Measurements from ENCODE around the gene TYK2.

The TYK2 gene

GRCh38 chr19:10380313-10381102 is at the start of gene TYK2:
Gene TYK2, minus strand, starts transcription at chr19:10380572. Its CDS starts 2,166 bp downstream, at chr19:10378406.
- H4K20me1 ChIP-seq (ENCODE audit: insufficient read depth, low read length): no peaks in the 10 kb centered on the region
- peak within 1 kb of the TSS; percentile 79 for H3K27ac ChIP-seq (ENCODE audit: low read length)
- H3K79me2 ChIP-seq (ENCODE audit: low read length): peaks cover 20% of the 10 kb centered on the region
- peaks cover 10% of the 10 kb centered on the region for H3K36me3 ChIP-seq (replicated peaks; ENCODE audit: low read depth, low read length)
- TF ChIP-seq EZH2phosphoT487 (IDR thresholded peaks at IDR 0.05; ENCODE audit: low read depth) (no peak), CTCF (IDR thresholded peaks at IDR 0.05; ENCODE audit: low read depth, low read length) (no peak)
- peak within 1 kb of the TSS; percentile 96 for H3K9ac ChIP-seq (ENCODE audit: low read length)
- H3K4me3 ChIP-seq (ENCODE audit: low read length): peak within 1 kb of the TSS; percentile 86
- H3K4me1 ChIP-seq (ENCODE audit: low read length): peaks cover 10% of the 10 kb centered on the region
- peak within 1 kb of the TSS; percentile 49; the same call in 1 of the 2 replicates for H2AFZ ChIP-seq (ENCODE audit: low read depth, low read length)
- H3K9me3 ChIP-seq (ENCODE audit: insufficient read depth, low read length): no peaks in the 10 kb centered on the region
- H3K4me2 ChIP-seq (ENCODE audit: low read length): peak within 1 kb of the TSS; percentile 99
- no peaks in the 10 kb centered on the region for H3K27me3 ChIP-seq (ENCODE audit: low read depth, low read length)

- Histone ChIP-seq H3K4me1 (ENCODE audit: low read length) (peaks cover 43% of the 10 kb centered on the region), H3K27ac (ENCODE audit: low read length) (no peak overlapping the region), H3K4me2 (ENCODE audit: low read length) (no peak overlapping the region)
Measured at GRCh38 chr19:10428996-10429381, 48.6 kb upstream of the TYK2 start.

GRCh38 chr19:10427169-10427568 is 46.8 kb upstream of the TYK2 start:
- no peak overlapping the region for H3K4me3 ChIP-seq (ENCODE audit: low read length)
- peaks cover 51% of the 10 kb centered on the region for H3K4me1 ChIP-seq (ENCODE audit: low read length)
- no peak overlapping the region for H3K9ac ChIP-seq (ENCODE audit: low read length)
- no peaks in the 10 kb centered on the region for H4K20me1 ChIP-seq (ENCODE audit: insufficient read depth, low read length)
- H3K79me2 ChIP-seq (ENCODE audit: low read length): no peaks in the 10 kb centered on the region
- no peak overlapping the region for H3K4me2 ChIP-seq (ENCODE audit: low read length)
- H3K36me3 ChIP-seq (replicated peaks; ENCODE audit: low read depth, low read length): peaks cover 3% of the 10 kb centered on the region
- H3K9me3 ChIP-seq (ENCODE audit: insufficient read depth, low read length): no peaks in the 10 kb centered on the region
- TF ChIP-seq CTCF (IDR thresholded peaks at IDR 0.05; ENCODE audit: low read depth, low read length) (no peak), EZH2phosphoT487 (IDR thresholded peaks at IDR 0.05; ENCODE audit: low read depth) (no peak)
- H3K27ac ChIP-seq (ENCODE audit: low read length): no peak overlapping the region
- H3K27me3 ChIP-seq (ENCODE audit: low read depth, low read length): peaks cover 54% of the 10 kb centered on the region
- H2AFZ ChIP-seq (ENCODE audit: low read depth, low read length): no peak overlapping the region

More at GRCh38 chr19:10428996-10429381, 48.6 kb upstream of the TYK2 start:
- no peak overlapping the region for H3K4me3 ChIP-seq (ENCODE audit: low read length)
- TF ChIP-seq CTCF (IDR thresholded peaks at IDR 0.05; ENCODE audit: low read depth, low read length) (no peak), EZH2phosphoT487 (IDR thresholded peaks at IDR 0.05; ENCODE audit: low read depth) (no peak)
- H3K36me3 ChIP-seq (replicated peaks; ENCODE audit: low read depth, low read length): peaks cover 3% of the 10 kb centered on the region
- H3K27me3 ChIP-seq (ENCODE audit: low read depth, low read length): peaks cover 41% of the 10 kb centered on the region
- H4K20me1 ChIP-seq (ENCODE audit: insufficient read depth, low read length): no peaks in the 10 kb centered on the region
- H3K79me2 ChIP-seq (ENCODE audit: low read length): no peaks in the 10 kb centered on the region
- H2AFZ ChIP-seq (ENCODE audit: low read depth, low read length): no peak overlapping the region
- H3K9me3 ChIP-seq (ENCODE audit: insufficient read depth, low read length): no peaks in the 10 kb centered on the region
- no peak overlapping the region for H3K9ac ChIP-seq (ENCODE audit: low read length)

- peaks cover 51% of the 10 kb centered on the region for H3K4me1 ChIP-seq (ENCODE audit: low read length)
- TF ChIP-seq CTCF (IDR thresholded peaks at IDR 0.05; ENCODE audit: low read depth, low read length): peak; percentile 94
- no peak for TF ChIP-seq EZH2phosphoT487 (IDR thresholded peaks at IDR 0.05; ENCODE audit: low read depth)
- peaks cover 53% of the 10 kb centered on the region for H3K27me3 ChIP-seq (ENCODE audit: low read depth, low read length)
- no peaks in the 10 kb centered on the region for H3K9me3 ChIP-seq (ENCODE audit: insufficient read depth, low read length)
- peak overlapping the region; percentile 100 for H3K4me2 ChIP-seq (ENCODE audit: low read length)
- peak overlapping the region; percentile 79 for H3K4me3 ChIP-seq (ENCODE audit: low read length)
- H3K27ac ChIP-seq (ENCODE audit: low read length): peak overlapping the region; percentile 65
- H2AFZ ChIP-seq (ENCODE audit: low read depth, low read length): peak overlapping the region; percentile 41; the same call in 1 of the 2 replicates
- H3K9ac ChIP-seq (ENCODE audit: low read length): peak overlapping the region; percentile 65
- no peaks in the 10 kb centered on the region for H3K79me2 ChIP-seq (ENCODE audit: low read length)
- H4K20me1 ChIP-seq (ENCODE audit: insufficient read depth, low read length): no peaks in the 10 kb centered on the region
- H3K36me3 ChIP-seq (replicated peaks; ENCODE audit: low read depth, low read length): peaks cover 3% of the 10 kb centered on the region
Measured at GRCh38 chr19:10424011-10424637, 43.8 kb upstream of the TYK2 start.
